GOT3 (cell line): Measurements from ENCODE around the gene DTX1.
A peak's percentile ranks its signal among the peaks of the same experiment; 100 is the strongest.

ENCODE experiments used
- DNase-seq: peaks from one replicate; lab custom pipeline; 2025; ENCODE audit warnings: mixed read lengths; lab: John Stamatoyannopoulos, UW

Gene DTX1

DNA sequence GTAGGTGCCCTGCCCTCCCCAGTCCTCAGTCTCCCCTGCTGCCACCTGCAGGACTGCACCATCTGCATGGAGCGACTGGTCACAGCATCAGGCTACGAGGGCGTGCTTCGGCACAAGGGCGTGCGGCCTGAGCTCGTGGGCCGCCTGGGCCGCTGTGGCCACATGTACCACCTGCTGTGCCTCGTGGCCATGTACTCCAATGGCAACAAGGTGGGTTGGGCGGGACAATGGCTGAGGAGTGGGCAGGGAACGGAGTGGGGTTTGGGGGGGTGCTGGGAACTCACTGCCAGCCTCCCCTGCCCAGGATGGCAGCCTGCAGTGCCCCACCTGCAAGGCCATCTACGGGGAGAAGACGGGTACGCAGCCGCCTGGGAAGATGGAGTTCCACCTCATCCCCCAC is 38.2 kb downstream of the DTX1 start:
- no peak for DNase-seq

DNA sequence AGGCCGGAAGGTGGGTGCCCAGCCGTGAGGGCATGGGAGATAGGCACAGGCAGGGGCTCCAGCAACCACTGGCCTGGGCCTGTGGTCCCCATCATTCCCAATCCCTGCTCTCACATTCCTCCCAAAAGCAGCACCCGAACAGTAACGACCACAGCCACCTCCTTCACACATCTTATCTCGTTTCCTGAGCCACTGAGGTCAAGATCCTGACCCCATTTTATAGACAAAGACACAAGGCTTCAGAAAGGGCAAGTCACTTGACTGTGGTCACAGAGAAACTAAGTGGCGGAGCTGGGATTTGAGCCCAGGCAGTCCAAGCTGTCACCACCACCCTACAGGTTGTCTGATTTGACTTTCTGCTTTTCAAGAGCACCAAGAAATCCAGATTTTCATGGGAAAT is 38.9 kb downstream of the DTX1 start:
- DNase-seq, result no peak

DNA sequence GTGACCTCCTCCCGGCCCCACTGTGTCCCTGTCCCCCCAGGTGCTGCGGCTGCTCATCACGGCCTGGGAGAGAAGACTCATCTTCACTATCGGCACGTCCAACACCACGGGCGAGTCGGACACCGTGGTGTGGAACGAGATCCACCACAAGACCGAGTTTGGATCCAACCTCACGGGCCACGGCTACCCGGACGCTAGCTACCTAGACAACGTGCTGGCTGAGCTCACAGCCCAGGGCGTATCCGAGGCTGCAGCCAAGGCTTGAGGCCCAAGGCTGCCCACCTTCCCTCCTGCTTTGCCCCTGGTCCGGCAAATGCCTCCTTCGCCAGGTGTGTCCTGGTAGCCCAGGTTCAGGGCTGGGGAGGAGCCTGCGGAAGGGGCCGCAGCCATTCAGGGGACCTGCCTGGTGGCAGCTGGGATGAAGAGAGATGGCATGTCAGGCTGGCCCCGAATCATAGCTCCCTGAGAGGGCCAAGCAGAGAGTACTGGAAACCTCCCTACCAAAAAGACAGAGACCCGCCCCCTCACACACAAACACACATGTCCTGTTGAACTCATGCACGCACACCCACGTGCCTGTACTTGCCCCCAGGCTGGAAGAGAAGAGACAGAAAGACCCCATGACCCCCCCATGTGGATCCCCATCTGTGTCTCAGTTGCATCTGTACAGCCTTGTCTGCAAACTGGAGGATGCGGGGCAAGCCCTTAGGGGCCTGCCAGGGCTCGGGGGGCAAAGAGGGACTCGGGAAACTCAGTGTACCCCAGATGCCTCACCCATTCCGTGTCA is 40.3 kb downstream of the DTX1 start:
- no peak for DNase-seq

DNA sequence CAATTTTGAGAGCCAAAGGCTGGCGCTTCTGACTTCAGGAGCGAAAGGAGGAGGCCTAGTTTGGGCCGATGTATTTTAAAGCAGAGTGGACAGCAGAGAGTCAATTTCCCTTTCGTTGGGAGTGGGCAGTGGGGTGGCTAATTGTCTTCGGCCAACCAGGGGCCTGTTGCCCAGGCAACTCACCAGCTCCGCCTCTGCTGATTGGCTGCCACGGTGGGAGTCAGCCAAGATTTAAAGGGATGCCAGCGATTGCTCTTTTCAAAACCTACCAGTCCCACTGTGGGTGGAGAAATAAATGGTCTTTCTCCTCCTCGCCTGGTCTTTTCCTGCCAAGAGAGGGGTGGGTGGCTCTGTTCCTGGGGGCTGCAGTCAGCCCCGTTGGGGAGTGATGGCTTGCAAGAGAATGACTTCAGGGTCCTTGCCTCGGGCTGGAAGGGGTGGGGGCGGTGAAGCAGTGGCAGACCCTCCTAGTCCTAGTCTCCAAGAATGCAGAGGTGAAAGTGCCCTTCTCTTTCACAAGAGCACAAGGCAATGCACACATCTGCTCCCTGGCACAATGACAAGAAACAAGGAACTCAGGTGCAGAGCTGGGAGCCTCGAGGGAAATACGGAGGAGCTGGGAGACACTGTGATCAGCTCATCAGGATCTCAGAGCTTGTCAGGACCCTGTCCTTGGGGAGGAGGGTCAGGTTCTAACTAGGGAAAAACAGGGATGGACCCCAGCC is 41.3 kb downstream of the DTX1 start:
- no peak for DNase-seq

DNA sequence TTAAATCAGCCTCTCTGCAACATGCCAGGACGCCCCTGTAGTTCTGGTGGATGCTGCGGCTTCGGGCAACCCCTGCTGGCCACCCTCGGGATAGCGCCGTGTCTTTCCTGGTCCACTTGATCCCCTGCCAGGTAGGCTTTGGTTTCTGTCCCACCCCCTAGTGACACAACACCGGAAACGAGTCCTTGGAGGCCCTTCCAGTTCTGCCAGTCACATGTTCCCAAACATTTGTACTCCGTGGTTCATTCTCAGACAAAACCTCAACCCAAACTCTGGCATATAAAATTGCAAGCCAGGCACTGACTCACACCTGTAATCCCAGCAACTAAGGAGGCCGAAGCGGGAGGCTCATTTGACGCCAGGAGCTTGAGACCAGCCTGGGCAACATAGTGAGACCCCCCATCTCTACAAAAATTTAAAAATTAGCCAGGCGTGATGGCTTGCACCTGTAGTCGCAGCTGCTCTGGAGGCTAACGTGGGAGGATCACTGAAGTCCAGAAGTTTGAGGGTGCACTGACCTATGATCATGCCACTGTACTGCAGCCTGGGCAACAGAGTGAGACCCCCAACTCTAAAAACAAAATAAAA is 42.0 kb downstream of the DTX1 start:
- DNase-seq, result peak; percentile 66

DNA sequence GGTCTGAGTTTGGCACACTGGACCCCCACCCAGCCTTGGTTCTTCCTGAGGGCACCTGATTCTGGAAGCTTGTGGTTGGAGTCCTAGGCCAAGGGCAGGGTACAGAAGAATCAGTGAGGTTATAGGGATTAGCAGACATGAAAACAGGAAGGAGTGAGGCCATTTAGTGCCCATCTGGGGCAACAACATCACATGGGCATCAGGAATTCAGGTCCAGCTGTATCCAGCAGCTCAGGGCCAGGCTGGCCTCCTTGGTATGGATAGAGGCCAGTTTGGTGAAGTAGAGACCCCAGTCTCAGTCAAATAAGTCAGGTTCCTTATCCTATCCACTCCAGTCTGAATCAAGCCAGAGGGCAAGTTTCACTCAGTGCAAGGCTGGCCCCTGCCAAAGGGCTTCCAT is 42.8 kb downstream of the DTX1 start:
- no peak for DNase-seq

DNA sequence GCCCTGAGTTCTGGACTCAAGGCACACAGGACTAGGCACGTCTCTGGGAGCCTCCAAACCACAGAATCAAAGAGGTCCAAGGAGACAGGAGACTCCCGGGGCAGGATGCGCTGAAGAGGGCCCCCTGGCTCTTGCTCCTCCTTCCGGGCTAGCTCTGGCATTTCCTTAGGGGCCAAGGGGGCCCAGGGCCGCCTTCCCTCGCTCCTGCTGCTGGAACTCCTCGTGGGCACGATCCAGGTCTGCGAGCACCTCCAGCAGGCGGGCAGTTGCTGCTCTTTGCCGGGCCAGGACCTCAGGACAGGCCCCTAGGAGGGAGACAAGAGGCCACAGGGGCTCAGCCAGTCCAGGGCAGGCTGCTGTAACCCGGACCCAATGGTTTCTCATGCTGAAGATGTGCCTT is 43.2 kb downstream of the DTX1 start:
- no peak for DNase-seq

DNA sequence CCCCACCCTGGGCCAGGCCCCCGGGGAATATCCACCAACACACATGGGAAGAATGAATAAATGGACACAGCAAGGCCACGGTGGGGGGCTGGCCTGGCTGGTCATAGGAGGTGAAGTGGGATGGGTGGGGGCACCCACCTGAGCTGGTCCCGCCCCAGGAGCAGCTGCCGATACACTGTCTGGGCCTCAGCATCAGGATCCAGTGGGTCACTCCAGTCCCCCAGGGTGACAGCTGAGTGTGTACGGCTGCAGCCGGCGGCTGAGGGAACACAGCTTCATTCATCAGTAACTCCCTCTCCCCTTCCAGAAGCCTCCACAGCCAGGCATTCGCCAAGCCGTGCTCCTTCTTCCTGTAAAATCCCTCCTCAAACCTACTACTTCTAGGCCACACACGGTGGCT is 45.2 kb downstream of the DTX1 start:
- no peak for DNase-seq

DNA sequence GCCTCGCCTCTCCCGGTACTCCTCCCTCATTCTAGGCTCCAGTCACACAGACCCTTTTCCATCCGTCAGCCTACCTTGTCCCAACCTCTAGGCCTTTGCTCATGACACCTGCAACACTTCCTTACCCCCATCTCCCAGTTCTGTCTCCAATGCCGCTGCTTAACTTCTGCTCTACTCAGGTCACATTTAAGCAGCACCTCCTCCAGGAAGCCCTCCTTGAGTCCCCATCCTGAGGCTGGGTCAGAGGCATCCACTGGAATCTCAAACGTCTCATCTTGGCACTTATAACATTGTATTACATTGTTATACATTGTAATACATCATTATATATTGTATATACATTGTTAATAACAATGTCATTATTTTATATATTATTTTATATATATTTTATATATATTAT is 46.3 kb downstream of the DTX1 start:
- DNase-seq, result no peak

DNA sequence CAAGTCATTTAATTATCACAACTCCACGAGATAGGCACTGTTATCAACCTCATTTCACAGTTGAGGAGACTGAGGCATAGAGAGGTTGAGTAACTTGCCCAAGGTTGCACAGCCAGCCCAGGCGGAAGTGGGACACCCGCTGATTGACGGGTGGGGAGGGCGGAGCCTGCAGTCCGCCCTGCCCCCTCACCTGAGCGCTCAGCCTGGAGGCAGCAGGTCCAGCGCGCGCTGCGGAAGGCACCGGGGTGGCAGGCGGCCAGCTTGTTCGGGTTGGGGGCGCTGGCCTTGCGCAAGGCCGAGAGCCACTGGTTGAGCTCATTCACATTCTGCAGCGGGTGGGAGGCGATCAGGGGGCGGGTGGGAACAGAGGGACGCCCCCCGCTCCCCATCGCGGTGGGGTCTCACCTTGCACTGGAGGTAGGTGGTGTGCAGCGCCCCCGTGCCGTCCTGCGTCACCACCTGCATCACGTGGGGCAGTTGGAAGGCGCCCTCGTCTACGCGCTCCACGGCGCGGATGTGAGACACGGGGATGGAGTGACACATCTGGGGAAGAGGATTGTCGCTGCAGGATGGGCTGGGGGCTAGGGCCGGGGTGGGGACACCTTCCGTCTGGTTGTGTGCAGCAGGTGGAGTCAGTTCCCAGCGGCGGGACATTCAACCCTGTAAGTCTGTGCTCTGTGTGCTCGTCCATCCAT is 47.4 kb downstream of the DTX1 start:
- no peak for DNase-seq

DNA sequence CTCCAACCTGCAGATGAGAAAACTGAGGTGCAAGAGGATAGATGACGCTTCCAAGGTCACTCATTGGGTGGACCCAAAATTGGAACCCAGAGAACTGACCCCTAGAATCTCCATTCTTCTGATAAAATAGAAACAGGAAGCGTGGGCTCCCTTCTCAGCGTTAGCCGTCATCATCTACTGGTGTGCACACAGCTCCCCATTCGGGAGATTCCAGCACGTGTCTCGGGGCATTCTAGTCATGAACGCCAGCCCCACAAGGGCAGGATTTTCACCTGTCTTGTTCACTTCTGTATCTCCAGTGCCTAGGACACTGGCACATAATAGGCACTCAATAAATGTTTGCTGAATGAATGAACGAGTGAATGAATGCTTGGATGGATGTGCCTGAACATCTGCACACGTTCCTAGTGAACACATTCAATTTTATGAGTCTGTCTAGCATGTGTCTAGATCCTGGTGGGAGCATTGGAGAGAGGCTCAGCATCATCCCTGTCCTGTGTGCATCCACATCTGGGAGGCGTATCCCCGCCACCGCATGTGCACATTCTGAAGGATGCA is 48.5 kb downstream of the DTX1 start:
- DNase-seq, result no peak

DNA sequence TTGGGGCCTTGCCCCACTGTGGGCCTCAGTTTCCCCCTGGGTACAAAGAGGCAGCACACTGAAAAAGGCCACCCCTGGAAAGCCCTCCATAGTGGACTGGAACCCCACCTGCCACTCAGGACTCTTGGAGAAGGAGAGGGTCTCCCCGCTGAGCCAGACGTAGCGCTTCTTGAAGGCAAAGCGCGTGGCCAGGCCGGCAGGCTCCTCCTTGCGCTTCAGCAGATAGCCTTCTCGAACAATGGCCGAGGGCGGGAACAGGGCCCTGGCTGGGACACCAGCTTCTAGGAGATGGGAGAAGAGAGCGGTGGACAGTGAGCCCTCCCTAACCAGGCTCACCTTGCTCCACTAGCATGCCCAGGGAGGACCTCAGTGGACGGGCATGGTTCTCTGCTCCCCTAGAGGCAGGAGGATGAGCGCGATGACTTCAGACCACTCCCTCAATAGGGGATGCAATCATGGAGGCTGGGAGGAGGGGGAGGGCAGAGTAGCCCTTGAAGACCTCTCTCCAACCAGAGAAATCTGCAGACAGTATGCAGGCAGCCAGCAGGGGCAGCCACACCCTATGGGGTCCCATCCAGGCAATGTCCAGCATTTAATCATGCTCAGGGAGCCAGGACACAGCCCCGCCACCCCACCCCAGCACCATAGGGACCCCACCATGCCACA is 49.2 kb downstream of the DTX1 start:
- no peak for DNase-seq

DNA sequence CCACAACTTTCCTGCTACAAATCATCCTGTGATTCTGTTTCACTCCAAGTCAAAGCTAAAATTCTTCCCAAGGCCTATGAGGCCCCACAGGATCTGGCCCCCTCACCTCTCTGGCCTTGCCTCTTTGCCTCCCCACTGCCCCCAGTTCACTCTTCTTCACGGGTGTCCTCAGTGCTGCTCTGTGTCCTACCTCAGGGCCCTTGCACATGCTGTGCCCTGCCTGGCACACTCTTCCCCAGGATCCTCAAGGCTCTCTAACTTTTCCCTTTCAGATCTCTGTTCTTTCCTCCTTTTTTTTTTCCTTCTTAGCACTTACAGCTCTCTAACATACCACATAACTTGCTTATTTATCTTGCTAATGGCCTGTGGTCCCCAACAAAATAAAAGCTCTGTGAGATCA is 49.8 kb downstream of the DTX1 start:
- no peak for DNase-seq

DNA sequence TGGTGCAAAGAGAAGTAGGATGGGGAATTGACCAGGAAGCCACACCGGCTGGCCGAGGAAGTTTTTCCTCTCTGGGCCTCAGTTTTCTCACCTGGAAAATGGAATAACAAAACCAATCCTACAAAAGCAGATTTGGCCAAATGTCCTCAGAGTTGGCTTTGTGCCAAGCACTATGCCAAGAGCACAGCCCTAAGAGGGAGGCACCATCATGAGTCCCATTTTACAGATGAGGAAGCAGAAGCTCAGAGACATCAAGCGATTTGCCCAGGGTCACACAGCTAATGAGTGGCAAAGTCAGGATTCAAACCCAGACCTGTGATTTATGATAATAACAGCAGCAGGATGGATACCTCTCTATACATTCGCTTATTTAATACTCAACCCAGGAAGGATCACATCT is 51.8 kb downstream of the DTX1 start:
- DNase-seq, result no peak

DNA sequence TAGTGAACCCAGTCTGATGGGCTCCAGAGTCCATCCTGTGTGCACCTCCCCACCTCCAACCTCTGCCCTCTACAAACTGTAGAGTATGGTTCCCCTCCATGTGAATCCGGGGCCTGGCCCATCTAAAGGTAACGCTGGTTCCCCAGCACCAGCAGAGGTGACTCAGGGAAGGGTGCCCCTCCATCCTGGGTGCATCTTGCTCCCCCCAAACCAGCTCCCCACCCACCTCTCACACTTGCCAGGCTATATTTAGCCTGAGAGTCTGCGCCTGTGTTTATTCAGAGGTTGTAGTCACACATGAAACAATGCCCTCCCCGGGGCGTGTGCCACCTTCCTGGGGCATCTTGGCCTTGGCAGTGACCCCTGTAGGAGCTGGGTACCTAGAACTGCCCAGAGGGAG is 52.8 kb downstream of the DTX1 start:
- DNase-seq, result no peak

DNA sequence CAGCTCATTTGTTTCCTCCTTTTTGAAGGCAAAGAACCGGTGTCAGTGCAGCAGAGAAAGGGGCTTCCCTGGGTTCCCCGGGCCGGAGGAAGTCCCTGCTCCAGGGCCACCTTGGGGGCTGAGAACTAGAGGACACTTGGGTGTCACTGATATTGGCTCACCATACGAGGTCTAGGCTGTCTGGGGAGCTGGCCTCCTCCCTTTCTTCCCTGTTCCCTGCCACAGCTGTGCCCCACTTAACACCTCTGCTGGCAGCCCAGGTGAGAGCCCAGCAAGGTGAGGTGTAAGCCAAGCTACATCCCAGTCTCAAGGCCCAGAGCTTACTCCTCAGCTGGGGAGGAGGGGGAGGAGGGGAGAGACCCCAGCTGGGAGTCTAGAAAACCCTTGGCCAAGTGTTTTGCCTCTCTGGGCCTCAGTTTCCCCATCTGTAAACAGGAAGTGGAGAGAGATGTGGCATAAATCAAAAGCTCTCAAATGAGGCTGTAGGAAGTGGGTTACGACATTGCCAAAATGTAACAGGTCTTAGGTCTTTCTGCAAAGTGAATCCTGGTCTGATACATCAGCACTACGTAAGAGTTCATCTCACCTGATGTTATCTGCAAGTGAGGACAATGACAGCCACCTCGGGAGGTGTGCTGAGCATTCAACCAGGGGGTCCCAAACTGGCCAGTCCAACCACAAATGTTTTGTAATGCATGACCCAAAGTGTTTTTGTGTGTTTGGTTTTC is 53.5 kb downstream of the DTX1 start:
- DNase-seq, result no peak

DNA sequence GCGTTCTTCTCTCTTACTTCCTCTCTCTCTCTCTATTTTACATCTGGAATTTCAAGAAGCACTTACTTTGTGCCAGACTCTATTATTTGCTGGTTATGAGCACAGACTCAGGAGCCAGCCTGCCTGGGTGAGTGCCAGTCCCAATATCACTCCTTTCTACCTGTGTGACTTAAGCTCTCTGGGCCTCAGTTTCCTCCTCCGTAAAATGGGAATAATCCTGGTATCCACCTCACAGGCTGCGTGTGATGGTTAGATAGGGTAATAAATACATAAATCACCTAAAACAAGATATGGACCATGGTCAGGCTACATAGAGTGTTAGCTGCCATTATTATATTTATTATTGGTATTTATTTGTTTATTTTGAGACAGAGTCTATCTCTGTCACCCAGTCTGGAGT is 54.7 kb downstream of the DTX1 start:
- DNase-seq, result no peak

DNA sequence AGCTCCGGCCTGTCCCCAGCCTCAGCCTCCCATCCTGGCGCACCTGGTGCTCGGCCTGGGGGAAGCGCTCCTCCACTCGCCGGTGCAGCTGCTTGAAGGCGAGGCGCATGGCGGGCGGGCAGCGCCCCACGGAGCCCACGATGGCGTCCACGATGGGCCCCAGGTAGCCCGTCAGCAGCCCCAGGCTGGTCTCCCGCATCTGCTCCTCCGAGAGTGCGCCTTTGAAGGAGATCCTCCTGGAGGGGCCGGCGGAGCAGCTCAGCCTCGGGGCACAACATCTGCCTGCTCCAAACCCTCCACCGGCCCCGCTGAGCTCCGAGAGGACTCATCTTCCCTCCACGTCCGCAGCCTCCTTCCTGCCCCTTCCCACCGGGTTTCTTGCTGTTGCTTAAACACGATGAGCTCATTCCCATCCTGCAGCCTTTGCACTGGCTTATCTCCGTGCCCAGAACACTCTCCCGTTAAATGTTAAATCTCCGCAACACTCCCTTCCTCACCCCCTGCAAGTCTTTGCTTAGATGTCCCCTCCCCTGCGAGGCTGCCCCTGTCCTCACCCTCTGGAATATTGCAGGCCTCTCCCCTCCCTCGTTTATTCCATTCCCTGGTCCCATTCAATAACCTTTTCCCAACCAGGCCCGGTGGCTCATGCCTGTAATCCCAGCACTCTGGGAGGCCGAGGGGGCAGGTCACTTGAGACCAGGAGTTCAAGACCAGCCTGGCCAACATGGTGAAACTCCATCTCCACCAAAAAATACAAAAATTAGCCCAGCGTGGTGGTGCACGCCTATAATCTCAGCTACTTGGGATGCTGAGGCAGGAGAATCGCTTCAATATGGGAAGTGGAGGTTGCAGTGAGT is 55.7 kb downstream of the DTX1 start:
- DNase-seq, result no peak

DNA sequence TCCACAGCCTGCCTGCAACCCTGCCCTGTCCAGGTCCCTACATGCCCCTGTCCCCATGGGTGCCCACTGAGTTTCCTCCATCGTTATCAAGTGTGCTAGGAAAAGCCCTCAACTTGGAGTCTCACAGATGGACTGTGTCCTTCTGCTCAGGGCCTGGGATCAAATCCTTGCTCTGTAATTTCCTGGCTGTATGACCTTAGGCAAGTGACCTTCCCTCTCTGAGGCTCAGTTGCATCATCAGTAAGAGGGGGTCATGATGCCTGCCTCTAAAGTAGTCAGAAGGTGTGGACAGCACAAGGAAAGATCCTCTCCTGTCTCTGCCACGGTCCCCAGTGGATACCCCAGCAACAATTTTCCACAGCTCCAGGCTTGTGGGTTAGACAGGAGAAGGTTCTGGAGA is 56.9 kb downstream of the DTX1 start:
- DNase-seq, result no peak
